GM21515 (cell line): ENCODE measurements around the gene SERPINA5.

Experiments used
- ATAC-seq: cut with Tn5 transposase; IDR thresholded peaks from one replicate; pipeline ENCODE4 v1.9.1; 2021; ENCODE audit not compliant: unreplicated experiment

Gene SERPINA5

GRCh38 chr14:94548999-94549985, 31.9 kb upstream of the SERPINA5 start:
- ATAC-seq: no peak

- ATAC-seq: no peak
These were observed 31.2 kb upstream of the SERPINA5 start for GRCh38 chr14:94550041-94550440.

GRCh38 chr14:94555991-94556390, 25.2 kb upstream of the SERPINA5 start:
- no peak for ATAC-seq

- no peak for ATAC-seq
These were observed 23.9 kb upstream of the SERPINA5 start for GRCh38 chr14:94557327-94557726.

- ATAC-seq: no peak
These were observed 22.4 kb upstream of the SERPINA5 start for GRCh38 chr14:94558842-94559241.

GRCh38 chr14:94559638-94560290, 21.5 kb upstream of the SERPINA5 start:
- no peak for ATAC-seq

- ATAC-seq: no peak
These were observed 20.9 kb upstream of the SERPINA5 start for GRCh38 chr14:94560291-94560665.

- no peak for ATAC-seq
These were observed 20.2 kb upstream of the SERPINA5 start, which contains the start of gene SERPINA4 for GRCh38 chr14:94560751-94561655. Gene SERPINA4 (plus strand): TSS chr14:94561442. CDS start chr14:94563483, 2,041 bp downstream.

GRCh38 chr14:94561656-94562010, 19.6 kb upstream of the SERPINA5 start:
- no peak for ATAC-seq

- no peak for ATAC-seq
These were observed 19.2 kb upstream of the SERPINA5 start for GRCh38 chr14:94562022-94562421.

- ATAC-seq: no peak
These were observed 18.0 kb upstream of the SERPINA5 start for GRCh38 chr14:94562941-94563883.

GRCh38 chr14:94564381-94564780, 16.8 kb upstream of the SERPINA5 start:
- ATAC-seq: no peak

- ATAC-seq: no peak
These were observed 13.0 kb upstream of the SERPINA5 start for GRCh38 chr14:94568186-94568585.

- no peak for ATAC-seq
These were observed 11.7 kb upstream of the SERPINA5 start for GRCh38 chr14:94569381-94570001.

- ATAC-seq: no peak
These were observed 11.2 kb upstream of the SERPINA5 start for GRCh38 chr14:94570002-94570400.

- no peak for ATAC-seq
These were observed 10.8 kb upstream of the SERPINA5 start for GRCh38 chr14:94570440-94570839.

- no peak for ATAC-seq
These were observed 9.8 kb upstream of the SERPINA5 start for GRCh38 chr14:94571395-94571794.

- ATAC-seq: no peak
These were observed 9.3 kb upstream of the SERPINA5 start for GRCh38 chr14:94571950-94572349.

GRCh38 chr14:94572637-94573303, 8.5 kb upstream of the SERPINA5 start:
- ATAC-seq: no peak
